H1 (cell line): ENCODE results near the gene RPE. TPM values are rescaled to one million over a fixed set of nuclear protein-coding genes. Genes with fewer than 3 reads are reported as not detected.
A peak's percentile ranks its signal among the peaks of the same experiment; 100 is the strongest.

ENCODE experiments used
- CTCF ChIA-PET: fragments of 300-600 bp; sonication (Branson Sonifier 250); formaldehyde crosslinking; loops from one replicate; lab custom pipeline; 2021; ENCODE audit not compliant: partially characterized antibody; lab: Charles Lee
- POLR2A ChIA-PET: fragments of 300-600 bp; sonication (Branson Sonifier 250); formaldehyde crosslinking; loops from one replicate; lab custom pipeline; 2021; ENCODE audit warnings: inconsistent platforms; ENCODE audit not compliant: partially characterized antibody; lab: Charles Lee
- DNase-seq, 2 experiments: peaks; one replicate each; pipeline versions ENCODE4 v3.0.0 to v3.0.0-alpha.2; 2010 to 2022; ENCODE audit warnings: low spot score in 2 of 2, low read depth in 1 of 2, mixed read lengths in 1 of 2
- FAIRE-seq: peaks from 2 replicates; lab custom pipeline; 2011; peaks lifted over from hg19 to GRCh38; lab: Jason Lieb, UNC
- H2AFZ ChIP-seq: 2 replicates; pipeline ENCODE4 v1.8.1; 2012; ENCODE audit warnings: low read length, inconsistent platforms
- H2AK5ac ChIP-seq: 2 replicates; pipeline ENCODE4 v1.6.1; 2013; ENCODE audit warnings: low read depth, low read length
- H2BK120ac ChIP-seq: replicated peaks from 2 replicates; pipeline ENCODE3; 2013; ENCODE audit warnings: low read depth, low read length, inconsistent platforms
- H2BK12ac ChIP-seq: 2 replicates; pipeline ENCODE4 v1.6.1; 2013; ENCODE audit warnings: low read depth, low read length
- H2BK15ac ChIP-seq: 2 replicates; pipeline ENCODE4 v1.6.1; 2013; ENCODE audit warnings: low read length
- H2BK20ac ChIP-seq: 2 replicates; pipeline ENCODE4 v1.6.1; 2013; ENCODE audit warnings: low read length
- H2BK5ac ChIP-seq: 2 replicates; pipeline ENCODE4 v1.6.1; 2013; ENCODE audit warnings: low read depth, low read length
- H3K14ac ChIP-seq: 2 replicates; pipeline ENCODE4 v1.6.1; 2013; ENCODE audit warnings: inconsistent platforms; ENCODE audit not compliant: insufficient read length
- H3K18ac ChIP-seq: 2 replicates; pipeline ENCODE4 v1.6.1; 2013; ENCODE audit warnings: low read length; ENCODE audit errors: extremely low read depth
- H3K23ac ChIP-seq: 2 replicates; pipeline ENCODE4 v1.6.1; 2013; ENCODE audit warnings: inconsistent platforms; ENCODE audit not compliant: insufficient read length
- H3K23me2 ChIP-seq: 2 replicates; pipeline ENCODE4 v1.6.1; 2013; ENCODE audit warnings: low read depth, low read length
- H3K27ac ChIP-seq: 2 replicates; pipeline ENCODE4 v1.6.1; 2011; ENCODE audit warnings: low read depth, low read length, inconsistent platforms
- H3K27me3 ChIP-seq, 4 experiments: replicated peaks in 1 of 4; 1 replicate in 1 of 4; 2 replicates in 3 of 4; pipeline versions ENCODE4 v1.6.1 to v1.8.1; 2011 to 2013; ENCODE audit warnings: low read length in 3 of 4, mild to moderate bottlenecking in 3 of 4, inconsistent platforms in 2 of 4, mixed read lengths in 2 of 4, moderate library complexity in 1 of 4; ENCODE audit not compliant: control insufficient read depth in 3 of 4, insufficient read depth in 3 of 4; ENCODE audit errors: extremely low read depth in 1 of 4
- H3K36me3 ChIP-seq, 4 experiments: 2 replicates each; pipeline versions ENCODE4 v1.6.1 to v1.8.1; 2011 to 2013; ENCODE audit warnings: mild to moderate bottlenecking in 4 of 4, low read length in 3 of 4, moderate library complexity in 2 of 4, control low read depth in 1 of 4, inconsistent platforms in 1 of 4; ENCODE audit not compliant: insufficient read depth in 4 of 4, control insufficient read depth in 2 of 4
- H3K4ac ChIP-seq: replicated peaks from 2 replicates; pipeline ENCODE3; 2013; ENCODE audit warnings: low read length, low read depth, mixed read lengths, inconsistent platforms; ENCODE audit not compliant: insufficient read length
- H3K4me1 ChIP-seq, 4 experiments: replicated peaks in 1 of 4; 1 replicate in 1 of 4; 2 replicates in 3 of 4; pipeline versions ENCODE4 v1.6.1 to v1.8.1; 2011 to 2013; ENCODE audit warnings: low read length in 3 of 4, inconsistent platforms in 2 of 4, mixed read lengths in 1 of 4; ENCODE audit not compliant: insufficient read depth in 4 of 4, control insufficient read depth in 3 of 4
- H3K4me2 ChIP-seq, 2 experiments: 2 replicates each; pipeline versions ENCODE4 v1.6.1 to v1.8.1; 2011 to 2013; ENCODE audit warnings: low read depth in 2 of 2, low read length in 2 of 2, control low read depth in 1 of 2, inconsistent platforms in 1 of 2, mild to moderate bottlenecking in 1 of 2; ENCODE audit not compliant: insufficient read depth in 1 of 2
- H3K4me3 ChIP-seq, 4 experiments: fragments of 200-600, 300-600 bp in 1 of 4; sonication (generic), shearing (Covaris generic), sonication (Bioruptor Twin) in 1 of 4; 2 replicates each; pipeline versions ENCODE4 v1.5.1 to v1.8.1; 2011 to 2016; ENCODE audit warnings: low read length in 4 of 4, low read depth in 3 of 4, control low read depth in 2 of 4, inconsistent platforms in 2 of 4, mild to moderate bottlenecking in 2 of 4, mixed read lengths in 1 of 4, moderate library complexity in 1 of 4; ENCODE audit not compliant: insufficient read depth in 2 of 4; ENCODE audit errors: extremely low read depth in 1 of 4
- H3K56ac ChIP-seq: replicated peaks from 2 replicates; pipeline ENCODE3; 2013; ENCODE audit warnings: low read depth, mild to moderate bottlenecking, mixed read lengths, low read length, inconsistent platforms; ENCODE audit not compliant: insufficient read length
- H3K79me1 ChIP-seq: 2 replicates; pipeline ENCODE4 v1.6.1; 2013; ENCODE audit warnings: low read depth, low read length, control low read depth
- H3K79me2 ChIP-seq, 2 experiments: 2 replicates each; pipeline versions ENCODE4 v1.6.1 to v1.8.1; 2012 to 2013; ENCODE audit warnings: low read length in 2 of 2, mild to moderate bottlenecking in 2 of 2, inconsistent platforms in 1 of 2; ENCODE audit not compliant: insufficient read depth in 2 of 2, control insufficient read depth in 1 of 2
- H3K9ac ChIP-seq, 4 experiments: replicated peaks in 1 of 4; 1 replicate in 1 of 4; 2 replicates in 3 of 4; pipeline versions ENCODE4 v1.6.1 to v1.8.1; 2011 to 2013; ENCODE audit warnings: low read depth in 3 of 4, low read length in 3 of 4, control low read depth in 2 of 4, mild to moderate bottlenecking in 2 of 4, moderate library complexity in 2 of 4, inconsistent platforms in 1 of 4; ENCODE audit errors: extremely low read depth in 1 of 4
- H3K9me3 ChIP-seq, 2 experiments: 2 replicates each; pipeline versions ENCODE4 v1.6.1 to v1.8.1; 2012 to 2013; ENCODE audit warnings: mild to moderate bottlenecking in 2 of 2, moderate library complexity in 2 of 2, control low read depth in 1 of 2, inconsistent platforms in 1 of 2, low read depth in 1 of 2, low read length in 1 of 2, mixed read lengths in 1 of 2; ENCODE audit not compliant: insufficient read depth in 2 of 2
- H4K20me1 ChIP-seq, 2 experiments: replicated peaks in 1 of 2; 2 replicates each; pipeline versions ENCODE3 to v1.8.1; 2011 to 2013; ENCODE audit warnings: inconsistent platforms in 2 of 2, low read length in 2 of 2, mild to moderate bottlenecking in 1 of 2; ENCODE audit not compliant: insufficient read depth in 2 of 2, control insufficient read depth in 1 of 2
- H4K5ac ChIP-seq: 2 replicates; pipeline ENCODE4 v1.6.1; 2013; ENCODE audit warnings: low read length, low read depth, mixed read lengths, inconsistent platforms; ENCODE audit not compliant: insufficient read length
- H4K8ac ChIP-seq: 2 replicates; pipeline ENCODE4 v1.8.0; 2013; ENCODE audit warnings: mild to moderate bottlenecking, moderate library complexity, low read length, inconsistent platforms; ENCODE audit not compliant: insufficient read depth; ENCODE audit errors: extremely low read depth
- H4K91ac ChIP-seq: replicated peaks from 2 replicates; pipeline ENCODE3; 2013; ENCODE audit warnings: low read length, mixed read lengths, inconsistent platforms; ENCODE audit not compliant: insufficient read length
- BACH1 ChIP-seq: IDR thresholded peaks from 2 replicates; pipeline ENCODE4 v1.6.1; 2012; ENCODE audit warnings: low read length, improper control_type of control experiment
- CBX8 ChIP-seq: fragments of 300-800, 300-1000 bp; sonication (generic); IDR thresholded peaks from 2 replicates; pipeline ENCODE4 v1.7.1; 2016; ENCODE audit warnings: low read depth, low read length, borderline replicate concordance
- CTCF ChIP-seq, 3 experiments: IDR thresholded peaks; 1 replicate in 2 of 3; 2 replicates in 1 of 3; pipeline versions ENCODE4 v1.5.1 to v1.6.1; 2011; ENCODE audit warnings: low read length in 3 of 3, mild to moderate bottlenecking in 3 of 3, inconsistent platforms in 2 of 3, low read depth in 1 of 3, moderate library complexity in 1 of 3; ENCODE audit not compliant: insufficient read depth in 1 of 3; ENCODE audit errors: control extremely low read depth in 1 of 3
- HDAC2 ChIP-seq, 2 experiments: fragments of 300-600 bp in 1 of 2; sonication (generic) in 1 of 2; IDR thresholded peaks; 2 replicates each; pipeline ENCODE4 v1.6.1; 2011 to 2012; ENCODE audit warnings: low read depth in 2 of 2, low read length in 2 of 2, mild to moderate bottlenecking in 2 of 2, moderate library complexity in 2 of 2, borderline replicate concordance in 1 of 2, inconsistent platforms in 1 of 2
- NANOG ChIP-seq: IDR thresholded peaks from 2 replicates; pipeline ENCODE4 v1.6.1; 2011; ENCODE audit warnings: low read length, low read depth, mild to moderate bottlenecking, inconsistent platforms; ENCODE audit not compliant: insufficient read depth, poor library complexity, severe bottlenecking
- TEAD4 ChIP-seq: IDR thresholded peaks from 2 replicates; pipeline ENCODE4 v1.6.1; 2012; ENCODE audit warnings: low read depth, low read length, inconsistent platforms, mixed read lengths
- ZNF274 ChIP-seq: IDR thresholded peaks from 2 replicates; pipeline ENCODE4 v1.7.0; 2012; ENCODE audit warnings: low read length, borderline replicate concordance; ENCODE audit errors: extremely low read depth
- WGBS, 2 experiments: shearing (Covaris generic) in 1 of 2; methylation state at CpG; one replicate each; pipeline versions ENCODE4 v1.1.6 to v1.1.7; 2013 to 2015; ENCODE audit warnings: low lambda C conversion rate in 2 of 2, mixed read lengths in 2 of 2, inconsistent platforms in 1 of 2, low coverage in 1 of 2, missing lambda C conversion rate in 1 of 2; ENCODE audit not compliant: insufficient replicate concordance in 2 of 2, insufficient coverage in 1 of 2, insufficient read length in 1 of 2; ENCODE audit errors: extremely low coverage in 1 of 2, missing lambda C conversion rate in 1 of 2; 5-methylcytosine and 5-hydroxymethylcytosine counted together
- polyA plus RNA-seq, 7 experiments: library from polyadenylated mRNA; depleted of rRNA in 3 of 7; stranded (reverse) in 5 of 7; unstranded in 2 of 7; fragments of >200 nt in 5 of 7; fragments of 200-250 nt in 2 of 7; gene quantifications; 1 replicate in 5 of 7; 2 replicates in 1 of 7; 4 replicates in 1 of 7; pipeline versions ENCODE4 v1.2.1 to v1.2.3, GENCODE V29; 2011 to 2013; ENCODE audit warnings: missing spikeins in 2 of 7, mixed read lengths in 2 of 7
- total RNA-seq: library from RNA; stranded (reverse); fragmentation: NEBNext Ultra II Directional; extraction: Animal tissue kit (Norgen Biotek cat#: 25700); gene quantifications from 2 replicates; pipeline ENCODE4 v1.2.1, GENCODE V29; 2021

The RPE gene
- total and polyA plus RNA-seq, 2 of the 8 experiments (the other 6 are each of a cell fraction or from before 2014, with no cell fraction given): 77.8 to 102 TPM

- Histone ChIP-seq H2BK15ac (no peak overlapping the region), H2BK20ac (no peak overlapping the region), H3K23me2 (peaks cover 1% of the 10 kb centered on the region; the same call in 1 of the 2 replicates), H3K27ac (no peak overlapping the region), H3K79me1 (no peaks in the 10 kb centered on the region), H3K9ac (no peak overlapping the region), H4K8ac (no peak overlapping the region), H3K23ac (no peak overlapping the region), H2BK120ac (no peak overlapping the region), H4K20me1 (no peaks in the 10 kb centered on the region), H3K79me2 (no peaks in the 10 kb centered on the region), H4K91ac (no peak overlapping the region), H3K56ac (no peak overlapping the region), H2AFZ (no peak overlapping the region), H2BK12ac (no peak overlapping the region), H3K18ac (no peak overlapping the region), H2BK5ac (no peak overlapping the region), H3K4me2 (peak overlapping the region; percentile 1 to 46), H3K36me3 (no peaks in the 10 kb centered on the region), H2AK5ac (no peak overlapping the region), H3K9me3 (no peaks in the 10 kb centered on the region), H3K4ac (no peak overlapping the region), H3K27me3 (peaks cover 0 to 10% (median 3%) of the 10 kb centered on the region in 4 experiments; a peak in 4 of 7 replicates), H3K14ac (no peak overlapping the region), H4K5ac (no peak overlapping the region), H3K4me3 (peak overlapping the region in 1 of 4 experiments; percentile 7; a peak in 1 of 8 replicates), H3K4me1 (peaks cover 0 to 17% (median 2%) of the 10 kb centered on the region in 4 experiments; a peak in 4 of 7 replicates)
- DNase-seq: peak; percentile 39 to 53
- FAIRE-seq: peak; percentile 77
- ChIA-PET POLR2A (interaction anchor here (1.3 kb wide), 2 partner anchors 88 to 165 kb away, joined by 3 to 5 read pairs; no protein-coding TSS in a partner anchor), CTCF (interaction anchor here (0.6 to 1.8 kb wide), 60 partner anchors 9 to 1259 kb away, joined by 3 to 14 read pairs (median 4); partner anchors contain the start of genes MAP2 and UNC80)
- 23% methylated on average over 4 of the region's 4 CpGs; no CpG with 5 or more reads in 1 of the 2 experiments for WGBS, 2 experiments
- peak; percentile 18 to 72 (median 60) for TF ChIP-seq CTCF (IDR thresholded peaks at IDR 0.05; ENCODE audit: control extremely low read depth in 1 of 3, insufficient read depth in 1 of 3, low read depth in 1 of 3, low read length in 3 of 3)
- peak; percentile 94 for TF ChIP-seq NANOG
- 0 out of 4 replicates have a peak, but pooled peaks of 1 of the 2 experiments have one; percentile 84 for TF ChIP-seq HDAC2 (IDR thresholded peaks at IDR 0.05; ENCODE audit: borderline replicate concordance in 1 of 2, low read depth in 2 of 2, low read length in 2 of 2)
- TF ChIP-seq TEAD4: peak; percentile 15; the same call in 1 of the 2 replicates
- TF ChIP-seq ZNF274: no peak
- 0 out of 2 replicates have a peak, but pooled peaks have one; percentile 3 for TF ChIP-seq BACH1
- TF ChIP-seq CBX8: no peak
Measured at GRCh38 chr2:209960676-209961630, 41.5 kb upstream of the RPE start.
